NCI-H2196 treated with DMSO at 0.1 percent for 48 hours (cell line): ENCODE results near the gene ZNF804B.

Experiments used
- DNase-seq: peaks from one replicate; lab custom pipeline; 2025; ENCODE audit not compliant: unreplicated experiment; lab: John Stamatoyannopoulos, UW

ZNF804B gene

DNA sequence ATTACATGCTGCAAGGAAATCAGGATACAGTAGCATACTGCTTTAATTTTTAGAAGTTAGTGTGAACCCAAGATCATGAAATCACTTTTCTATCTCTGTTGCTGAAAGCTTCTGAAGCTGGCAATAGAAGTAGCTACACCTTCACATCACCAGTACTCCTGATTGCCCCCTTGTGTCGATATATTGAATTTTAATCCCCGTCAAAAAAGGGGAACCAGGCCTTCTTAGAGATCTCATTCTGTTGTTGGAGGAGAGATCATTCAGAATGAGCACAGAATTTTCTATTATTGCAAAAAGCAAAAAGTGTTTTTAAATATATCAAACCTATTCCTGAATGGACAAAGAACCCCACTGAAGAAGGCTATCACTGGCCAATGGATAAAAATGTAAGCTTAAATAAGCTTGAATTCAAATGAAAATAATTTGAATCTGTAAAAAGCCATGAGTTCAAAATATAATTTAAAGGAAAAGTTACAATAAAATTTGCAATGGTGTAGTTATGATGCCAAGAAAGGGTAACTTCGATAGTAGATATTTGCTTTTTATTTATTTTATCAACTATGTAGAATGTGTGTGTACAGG lies 75.7 kb downstream of the ZNF804B start:
- DNase-seq, result no peak

GRCh38 chr7:88842201-88842600 lies 82.7 kb downstream of the ZNF804B start:
- DNase-seq, result no peak

DNA sequence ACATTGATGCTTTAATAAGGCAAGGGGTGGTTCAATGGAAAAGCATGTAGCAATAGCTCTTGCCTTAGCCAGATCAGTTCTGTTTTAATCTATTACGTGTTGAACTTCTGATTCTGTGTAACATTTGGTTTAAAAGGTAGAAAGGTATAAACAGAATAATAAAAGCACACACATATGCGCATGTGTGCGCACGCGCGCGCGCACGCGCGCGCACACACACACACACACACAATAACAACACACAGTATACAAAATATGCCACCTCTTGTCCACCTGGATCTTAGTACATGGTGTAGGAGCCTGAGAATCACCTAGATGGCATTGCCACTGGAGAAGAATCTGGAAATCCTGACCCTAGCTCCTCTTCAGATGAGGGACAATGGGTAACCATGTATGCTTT lies 85.6 kb downstream of the ZNF804B start:
- DNase-seq, result no peak

DNA sequence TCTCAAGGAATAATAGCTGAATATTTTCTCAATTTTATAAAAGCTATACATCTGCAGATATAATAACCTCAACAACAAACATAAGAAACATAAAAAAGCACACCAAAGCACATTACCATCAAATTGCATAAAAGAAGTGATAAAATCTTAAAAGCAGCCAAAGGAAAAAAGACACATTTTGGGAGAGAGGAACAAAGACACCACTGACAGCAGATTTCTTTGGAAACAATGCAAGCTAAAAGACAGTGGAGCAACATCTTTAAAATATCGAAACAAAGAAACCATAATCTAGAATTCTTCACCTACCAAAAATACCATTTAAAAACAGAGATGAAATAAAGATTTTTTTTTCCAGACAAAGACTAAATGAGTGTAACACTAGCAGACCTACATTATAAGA lies 91.7 kb downstream of the ZNF804B start:
- no peak for DNase-seq

- DNase-seq, result no peak
Measured at GRCh38 chr7:88859288-88859687, 99.8 kb downstream of the ZNF804B start.

- DNase-seq, result no peak
Measured at GRCh38 chr7:88866265-88866863, 106.9 kb downstream of the ZNF804B start.

DNA sequence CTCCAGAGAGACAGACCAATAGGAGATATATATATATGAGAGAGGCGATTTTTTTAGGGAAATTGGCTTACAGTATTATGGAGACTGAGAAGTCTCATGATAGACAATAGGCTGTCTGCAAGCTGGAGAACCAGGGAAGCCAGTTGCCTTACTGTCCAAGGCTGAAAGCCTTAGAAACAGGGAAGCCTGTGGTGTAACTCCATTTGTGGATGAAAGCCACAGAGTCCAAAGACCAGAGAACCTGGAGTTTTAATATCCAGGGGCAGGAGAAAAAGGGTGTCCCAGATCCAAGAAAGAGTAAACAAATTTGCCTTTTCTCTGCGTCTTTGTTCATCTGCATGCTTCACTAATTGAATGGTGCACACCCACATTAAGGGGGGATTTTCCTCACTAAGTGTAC lies 107.7 kb downstream of the ZNF804B start:
- no peak for DNase-seq

DNA sequence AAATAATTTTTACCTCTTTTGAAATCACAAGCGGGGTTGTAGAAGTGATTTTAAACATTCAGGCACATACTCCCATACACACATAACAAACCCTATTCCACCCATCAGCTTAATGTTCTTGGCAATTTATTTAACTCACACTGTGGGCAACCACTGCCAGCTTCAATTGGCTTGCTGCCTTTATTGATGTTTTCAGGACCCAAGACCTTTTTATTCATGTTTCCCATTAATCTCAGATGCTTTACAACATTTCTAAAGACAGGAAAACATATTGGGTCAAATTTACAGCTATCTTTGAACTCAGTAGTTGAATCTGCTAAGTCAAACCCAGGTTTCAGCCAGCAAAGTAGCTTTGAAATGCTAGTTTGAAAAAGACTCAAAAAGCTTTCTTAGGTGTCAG lies 109.0 kb downstream of the ZNF804B start:
- DNase-seq, result no peak

DNA sequence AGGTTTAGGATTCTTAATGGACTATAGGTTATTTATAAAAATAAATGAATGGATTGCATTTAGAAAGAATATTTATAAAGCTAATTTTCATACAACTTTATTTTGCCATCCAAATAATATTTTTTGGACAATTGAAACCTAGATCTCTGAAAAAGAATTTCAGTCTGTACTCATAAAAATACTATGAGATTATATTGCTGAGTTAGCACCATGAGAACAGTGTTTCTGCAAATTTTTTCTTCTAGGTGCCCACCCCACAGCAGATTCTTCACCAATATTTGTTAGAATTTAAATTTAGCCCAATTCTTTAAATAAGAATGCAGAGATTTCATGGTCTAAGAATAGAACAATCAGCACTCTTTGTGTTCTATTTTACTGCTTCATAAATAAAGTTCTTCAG lies 121.6 kb downstream of the ZNF804B start:
- no peak for DNase-seq

GRCh38 chr7:88885131-88885530 lies 125.6 kb downstream of the ZNF804B start:
- no peak for DNase-seq

DNA sequence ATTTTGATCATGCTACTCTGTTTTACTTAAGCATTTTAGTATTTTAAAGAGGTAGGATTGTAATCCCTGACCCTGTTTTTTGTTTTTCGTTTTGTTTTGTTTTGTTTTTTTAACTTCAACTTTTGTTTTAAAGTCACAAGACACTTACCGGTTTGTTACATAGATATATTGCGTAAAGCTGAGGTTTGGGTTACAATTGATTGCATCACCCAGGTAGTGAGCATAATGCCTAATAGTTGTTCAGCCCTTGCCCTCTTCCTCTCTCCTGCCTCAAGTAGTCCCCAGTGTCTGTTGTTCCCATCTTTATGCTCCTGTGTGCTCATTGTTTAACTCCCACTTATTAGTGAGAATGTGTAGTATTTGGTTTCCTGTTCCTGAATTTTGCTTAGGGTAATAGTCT lies 129.2 kb downstream of the ZNF804B start:
- DNase-seq, result no peak

- DNase-seq, result no peak
Measured at GRCh38 chr7:88910516-88910915, 151.0 kb downstream of the ZNF804B start.

DNA sequence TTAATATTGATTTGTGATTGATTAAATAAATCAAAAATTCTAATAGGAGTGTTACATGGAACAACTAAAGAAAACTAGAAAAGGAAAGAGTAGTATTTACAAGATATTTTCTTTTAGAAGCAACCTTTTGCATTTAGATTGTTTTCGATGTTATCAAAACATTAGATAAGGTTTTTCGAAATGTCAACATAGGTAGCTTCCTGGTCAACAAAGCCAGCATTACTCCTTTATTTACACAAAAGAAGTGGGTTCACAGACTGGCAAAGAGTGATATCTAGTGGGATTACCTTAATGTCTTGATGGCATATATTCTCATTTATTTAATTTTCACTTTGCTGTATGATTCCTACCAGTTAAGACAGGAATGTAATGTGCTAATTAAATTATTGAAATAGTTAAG lies 153.4 kb downstream of the ZNF804B start:
- no peak for DNase-seq

GRCh38 chr7:88915615-88916014 lies 156.1 kb downstream of the ZNF804B start:
- DNase-seq, result no peak

DNA sequence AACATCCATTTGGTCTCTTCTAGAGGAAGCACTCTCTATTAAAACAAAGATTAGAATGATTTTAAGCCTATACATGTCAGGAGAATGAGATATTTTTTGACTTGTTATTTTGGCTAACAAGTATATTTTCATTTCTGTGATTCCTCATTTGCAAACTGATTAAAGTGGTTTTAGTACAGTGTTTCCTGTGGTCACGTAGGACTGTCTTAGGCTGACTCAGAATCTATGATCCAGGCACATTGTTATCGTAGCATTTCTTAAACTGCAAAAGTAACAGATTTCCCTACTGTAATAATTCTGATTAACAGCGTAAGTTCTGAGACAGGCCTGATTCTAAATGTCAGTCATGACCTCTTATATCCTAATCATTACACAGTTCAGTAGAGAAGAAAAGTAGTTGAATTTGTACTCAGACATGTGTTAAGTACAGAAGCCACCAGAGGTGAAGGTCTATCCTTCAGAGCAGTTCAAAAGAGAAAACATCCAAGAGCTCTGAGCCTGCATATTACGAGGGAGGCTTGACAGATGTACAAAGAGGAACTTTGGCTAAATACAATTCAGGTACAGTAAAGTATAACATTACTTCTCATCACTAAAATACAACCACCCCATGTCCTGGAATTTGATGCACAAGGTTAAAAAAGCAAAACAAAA lies 160.1 kb downstream of the ZNF804B start:
- no peak for DNase-seq

DNA sequence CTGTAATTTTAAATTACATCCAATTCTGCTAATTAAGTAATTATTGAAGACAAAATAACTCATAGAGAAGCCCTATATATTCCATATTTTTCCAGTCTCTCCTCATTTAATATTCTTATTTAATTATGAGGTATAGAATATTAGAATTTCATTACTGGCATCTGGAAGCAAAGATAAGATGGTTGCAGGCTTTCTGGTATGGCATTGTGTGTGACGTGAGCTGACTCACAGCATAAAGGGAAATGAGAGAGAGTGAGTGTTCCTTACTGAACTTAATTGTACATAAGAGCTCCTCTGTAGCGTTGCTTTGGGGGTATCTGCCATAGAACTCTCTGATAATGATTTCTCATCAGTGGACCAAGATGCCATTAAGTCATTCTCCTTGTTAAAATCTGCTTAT lies 163.4 kb downstream of the ZNF804B start:
- DNase-seq, result no peak

DNA sequence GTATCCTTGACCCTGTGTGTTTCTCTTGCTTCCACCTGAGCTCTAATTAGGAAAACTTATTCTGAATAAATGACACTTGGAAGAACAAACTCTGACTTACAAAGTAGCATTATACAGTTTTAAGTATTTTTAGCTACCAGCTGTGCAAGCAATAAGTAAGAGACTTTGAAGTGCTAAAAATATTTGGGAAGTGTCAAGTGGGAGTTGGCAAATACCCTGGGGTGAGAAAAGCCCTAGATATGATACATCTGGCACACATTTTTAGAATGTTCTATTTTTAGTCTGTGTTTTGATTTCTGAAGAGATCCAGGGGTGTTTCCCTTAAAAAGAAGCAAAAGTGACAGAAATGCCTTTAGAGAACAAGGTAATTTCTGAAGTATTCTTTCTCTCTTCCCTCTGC lies 168.8 kb downstream of the ZNF804B start:
- no peak for DNase-seq

DNA sequence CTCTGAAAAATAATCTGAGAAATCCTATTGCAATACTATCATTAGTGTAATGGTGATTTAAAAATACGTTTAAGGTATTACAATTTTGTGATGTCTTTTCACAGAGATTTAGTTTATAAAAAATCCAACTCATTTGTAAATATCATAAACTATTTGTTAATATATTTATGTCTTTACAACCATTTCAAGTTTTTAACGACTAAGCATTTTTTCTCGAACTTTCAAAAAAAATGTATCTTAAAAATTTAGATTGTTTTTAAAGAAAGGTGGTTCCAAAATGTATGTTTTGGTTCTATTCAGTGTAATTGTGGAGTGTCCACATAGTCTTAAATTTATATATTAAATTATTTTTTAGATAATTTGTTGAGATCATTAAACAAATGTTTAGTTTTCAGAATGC lies 170.2 kb downstream of the ZNF804B start:
- DNase-seq, result no peak

GRCh38 chr7:88933285-88933684 lies 173.8 kb downstream of the ZNF804B start:
- no peak for DNase-seq

- no peak for DNase-seq
Measured at GRCh38 chr7:88942815-88943501, 183.5 kb downstream of the ZNF804B start.

DNA sequence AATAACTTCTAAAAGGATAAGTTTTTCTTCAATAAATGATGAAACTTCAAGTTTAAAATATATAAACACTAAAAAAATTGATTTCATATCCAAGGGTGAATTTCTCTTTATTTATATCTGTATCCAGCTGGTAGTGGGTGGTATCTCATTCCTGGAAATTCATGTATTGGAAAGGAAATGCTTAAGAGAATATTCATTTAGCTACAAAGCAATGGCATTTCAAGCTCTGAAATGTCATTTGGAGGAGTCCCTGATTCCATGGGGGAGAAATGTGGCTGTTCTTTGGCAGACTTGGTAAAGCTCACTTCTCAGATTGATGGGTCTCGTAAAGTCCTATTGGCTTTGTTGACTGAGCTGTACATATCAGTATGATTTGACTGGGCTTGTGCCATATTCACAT lies 192.3 kb downstream of the ZNF804B start:
- DNase-seq, result no peak

DNA sequence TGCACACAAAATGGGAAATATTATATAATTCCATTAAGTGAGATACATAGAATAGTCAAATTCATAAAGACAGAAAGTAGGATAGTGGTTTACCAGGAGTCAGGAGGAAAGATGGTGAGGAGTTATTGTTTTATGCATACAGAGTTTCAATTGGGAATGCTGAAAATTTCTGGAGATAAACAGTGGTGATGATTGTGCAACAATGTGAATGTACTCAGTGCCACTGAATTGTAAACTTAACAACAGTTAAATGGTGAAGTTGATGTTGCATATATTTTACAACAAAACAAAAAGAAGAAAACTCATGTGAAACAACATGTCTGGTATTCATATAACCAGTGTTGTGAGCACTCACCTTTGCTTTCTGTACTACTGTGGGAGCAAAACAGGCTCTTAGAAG lies 204.9 kb downstream of the ZNF804B start:
- no peak for DNase-seq
